Neutrophil (primary cell): ENCODE data around the gene TREML2.

ENCODE experiments used
- H3K27ac ChIP-seq: fragments of 200-600 bp; sonication (generic); 2 replicates; pipeline ENCODE4 v1.5.1; 2016; ENCODE audit warnings: mild to moderate bottlenecking, moderate library complexity
- H3K27me3 ChIP-seq: fragments of 200-600 bp; sonication (generic); 2 replicates; pipeline ENCODE4 v1.6.0; 2016; ENCODE audit warnings: mild to moderate bottlenecking
- H3K36me3 ChIP-seq: fragments of 200-600 bp; sonication (generic); 2 replicates; pipeline ENCODE4 v1.5.1; 2017
- H3K4me1 ChIP-seq, 2 experiments: fragments of 200-600 bp in 1 of 2; sonication (generic) in 1 of 2; 1 replicate in 1 of 2; 2 replicates in 1 of 2; pipeline versions ENCODE4 v1.5.1 to v1.6.1; 2013 to 2016; ENCODE audit warnings: low read depth in 1 of 2, low read length in 1 of 2, mild to moderate bottlenecking in 1 of 2, moderate library complexity in 1 of 2; ENCODE audit not compliant: control insufficient read depth in 1 of 2, insufficient read depth in 1 of 2
- H3K4me3 ChIP-seq, 2 experiments: fragments of 200-600 bp in 1 of 2; sonication (generic) in 1 of 2; 1 replicate in 1 of 2; 2 replicates in 1 of 2; pipeline ENCODE4 v1.5.1; 2013 to 2016; ENCODE audit warnings: low read depth in 1 of 2, low read length in 1 of 2, mild to moderate bottlenecking in 1 of 2, moderate library complexity in 1 of 2
- H3K9me3 ChIP-seq: fragments of 200-600 bp; sonication (generic); 2 replicates; pipeline ENCODE4 v1.5.1; 2016
- CTCF ChIP-seq: fragments of 200-600 bp; sonication (generic); IDR thresholded peaks from 2 replicates; pipeline ENCODE4 v1.5.1; 2016; ENCODE audit warnings: antibody characterized with exemption

Gene TREML2

DNA sequence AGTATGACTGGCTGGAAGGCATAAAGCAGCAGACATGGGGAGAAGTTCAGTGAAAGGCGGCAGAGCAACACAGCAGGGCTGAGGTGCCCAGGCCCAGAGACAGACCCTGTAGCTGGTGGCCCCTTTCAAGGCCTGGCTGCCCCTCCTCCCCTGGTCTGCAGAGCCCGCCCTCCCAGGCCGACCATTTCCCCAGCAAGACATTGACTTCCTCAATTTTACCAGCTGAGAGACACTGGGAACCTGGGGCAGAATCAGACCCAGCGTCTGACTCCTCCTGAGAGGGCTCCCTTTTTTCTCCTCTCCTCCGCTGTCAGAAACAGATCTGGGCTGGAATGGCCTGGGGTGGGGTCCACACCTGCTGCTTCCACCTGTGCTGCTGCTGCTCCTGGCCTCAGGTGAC lies 27.1 kb upstream of the TREML2 start, which contains the start of gene TREML4:
TSS of gene TREML4 (plus strand) at position 254 of the 400 bp plus-strand sequence. CDS start at position 333, 79 bp downstream.
- Histone ChIP-seq H3K36me3 (no peaks in the 10 kb centered on the region), H3K4me1 (peaks cover 34 to 39% of the 10 kb centered on the region in 2 experiments), H3K4me3 (peak within 1 kb of the TSS; percentile 57 to 70), H3K27me3 (no peaks in the 10 kb centered on the region), H3K9me3 (no peaks in the 10 kb centered on the region), H3K27ac (peak within 1 kb of the TSS; percentile 90)
- TF ChIP-seq CTCF: no peak

DNA sequence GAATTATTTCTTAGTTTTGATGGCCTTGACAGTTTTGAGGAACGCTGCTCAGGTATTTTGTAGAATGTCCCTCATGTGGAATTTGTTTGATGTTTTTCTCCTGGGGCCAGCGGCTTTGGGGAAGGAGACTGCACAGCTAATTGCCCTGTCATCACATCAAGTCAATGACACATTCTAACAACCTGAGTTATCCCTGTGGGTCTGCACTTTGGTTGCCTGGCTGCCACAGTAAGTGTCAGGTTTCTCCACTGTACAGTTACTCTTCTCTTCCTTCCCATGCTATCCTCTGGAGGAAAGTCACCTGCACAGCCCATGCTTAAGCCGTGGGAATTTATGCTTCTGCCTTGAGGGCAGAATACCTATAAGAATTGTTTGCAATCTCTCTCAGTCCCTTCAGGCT lies 25.8 kb upstream of the TREML2 start:
- peaks cover 47 to 53% of the 10 kb centered on the region in 2 experiments for H3K4me1 ChIP-seq
- H3K27ac ChIP-seq: peak overlapping the region; percentile 10
- H3K4me3 ChIP-seq: no peak overlapping the region
- no peaks in the 10 kb centered on the region for H3K27me3 ChIP-seq
- H3K36me3 ChIP-seq: no peaks in the 10 kb centered on the region
- no peak for TF ChIP-seq CTCF
- H3K9me3 ChIP-seq: no peaks in the 10 kb centered on the region

DNA sequence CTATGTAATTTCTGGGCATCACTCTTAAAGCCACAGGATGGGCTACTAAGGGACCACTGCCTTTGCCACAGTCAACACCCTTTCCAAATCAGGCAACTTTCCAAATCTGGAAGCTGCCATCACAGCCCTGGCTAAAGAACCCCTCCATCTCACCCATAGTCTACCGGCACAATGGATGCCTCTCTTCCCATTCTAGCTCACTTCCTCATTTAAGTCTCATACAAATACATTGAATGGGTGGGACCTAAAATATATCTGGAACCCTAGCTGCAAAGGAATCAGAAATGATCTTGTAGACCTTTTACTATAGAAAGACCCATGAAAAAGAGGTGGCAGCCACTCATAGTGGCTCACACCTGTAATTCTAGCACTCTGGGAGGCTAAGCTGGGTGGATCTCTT lies 23.9 kb upstream of the TREML2 start:
- Histone ChIP-seq H3K27me3 (no peaks in the 10 kb centered on the region), H3K9me3 (no peaks in the 10 kb centered on the region), H3K36me3 (no peaks in the 10 kb centered on the region), H3K4me1 (peaks cover 45 to 52% of the 10 kb centered on the region in 2 experiments), H3K27ac (no peak overlapping the region), H3K4me3 (no peak overlapping the region)
- no peak for TF ChIP-seq CTCF

DNA sequence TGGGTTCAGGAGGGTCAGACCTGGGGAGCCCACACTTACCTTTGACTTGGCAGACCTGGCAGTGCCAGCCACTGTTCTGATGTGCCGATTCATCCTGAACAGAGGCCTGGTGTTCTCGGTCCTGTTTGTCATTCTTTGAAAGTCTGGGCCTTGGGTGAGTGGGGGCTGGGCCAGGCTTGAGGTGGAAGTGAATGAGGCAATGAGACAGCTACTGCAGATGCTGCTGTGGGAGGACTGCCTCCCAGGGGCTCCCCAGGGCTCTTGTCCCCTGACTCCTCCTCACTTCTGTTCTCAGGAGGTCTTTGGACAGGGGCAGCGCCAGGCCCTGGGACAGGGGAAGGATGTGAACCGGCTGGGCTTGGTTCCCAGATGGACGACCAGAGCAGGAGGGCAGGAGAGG lies 21.6 kb upstream of the TREML2 start:
- no peaks in the 10 kb centered on the region for H3K27me3 ChIP-seq
- H3K27ac ChIP-seq: peak overlapping the region; percentile 70
- H3K36me3 ChIP-seq: no peaks in the 10 kb centered on the region
- H3K9me3 ChIP-seq: no peaks in the 10 kb centered on the region
- H3K4me1 ChIP-seq: peaks cover 22 to 29% of the 10 kb centered on the region in 2 experiments
- peak overlapping the region in 1 of 2 experiments; percentile 9 for H3K4me3 ChIP-seq
- no peak for TF ChIP-seq CTCF

DNA sequence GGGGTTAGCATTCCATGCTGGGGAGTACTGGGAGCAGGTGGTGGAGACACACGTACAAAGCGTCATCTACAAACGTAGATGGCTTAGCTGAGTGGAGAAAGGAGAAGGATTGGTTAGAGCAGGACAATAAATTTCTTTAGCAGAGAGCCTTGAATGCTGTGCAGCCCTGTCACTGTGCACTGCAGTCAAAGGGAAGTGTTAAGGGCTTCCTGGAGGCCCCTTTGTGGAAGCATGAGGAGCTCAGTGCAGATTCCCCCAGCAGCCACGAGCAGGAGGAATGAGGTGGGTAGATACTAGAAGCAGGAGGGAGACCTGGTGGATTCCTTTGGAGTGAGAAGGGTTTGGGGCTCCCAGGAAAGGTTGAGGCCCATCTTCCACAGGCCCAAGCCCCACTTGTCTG lies 21.1 kb upstream of the TREML2 start:
- no peak for TF ChIP-seq CTCF
- Histone ChIP-seq H3K4me1 (peaks cover 19 to 25% of the 10 kb centered on the region in 2 experiments), H3K36me3 (no peaks in the 10 kb centered on the region), H3K9me3 (no peaks in the 10 kb centered on the region), H3K27me3 (no peaks in the 10 kb centered on the region), H3K27ac (peak overlapping the region; percentile 70), H3K4me3 (peak overlapping the region in 1 of 2 experiments; percentile 9)

- no peaks in the 10 kb centered on the region for H3K4me1 ChIP-seq
- no peak overlapping the region for H3K27ac ChIP-seq
- no peaks in the 10 kb centered on the region for H3K36me3 ChIP-seq
- H3K9me3 ChIP-seq: no peaks in the 10 kb centered on the region
- no peak for TF ChIP-seq CTCF
- H3K27me3 ChIP-seq: no peaks in the 10 kb centered on the region
- no peak overlapping the region for H3K4me3 ChIP-seq
Observed at GRCh38 chr6:41216616-41217015, 15.7 kb upstream of the TREML2 start.
